GM12891 (cell line): ENCODE measurements around the gene DHRSX.
"Not testable (repeated sequence)": the region's sequence is repeated elsewhere in the genome, so short reads cannot be mapped to it uniquely, and the experiment has no call there.

ENCODE experiments used
- POLR2A ChIP-seq: IDR thresholded peaks from 2 replicates; pipeline ENCODE4 v1.6.1; 2011; ENCODE audit warnings: low read depth, low read length, control low read depth
- POLR2AphosphoS5 ChIP-seq: IDR thresholded peaks from 2 replicates; pipeline ENCODE4 v1.6.1; 2011; ENCODE audit warnings: low read depth, low read length, control low read depth
- POU2F2 ChIP-seq: IDR thresholded peaks from 2 replicates; pipeline ENCODE4 v1.6.1; 2011; ENCODE audit warnings: low read depth, mild to moderate bottlenecking, control low read depth, low read length, moderate library complexity
- TAF1 ChIP-seq: IDR thresholded peaks from 2 replicates; pipeline ENCODE4 v1.6.1; 2011; ENCODE audit warnings: low read depth, low read length, control low read depth

- not testable (repeated sequence) for TF ChIP-seq POLR2A, TAF1, POU2F2, POLR2AphosphoS5
Observed at GRCh38 chrX:2473064-2473463, 27.7 kb downstream of the DHRSX start.
